AG04450 (cell line): Measurements from ENCODE around the gene HEATR3. TPM values are rescaled to one million over a fixed set of nuclear protein-coding genes. Genes with fewer than 3 reads are reported as not detected.

ENCODE experiments used
- CTCF ChIA-PET: fragments of 300-600, 350-600 bp; formaldehyde crosslinking; extraction: SDS; loops from one replicate; lab custom pipeline; 2022; ENCODE audit warnings: antibody characterized with exemption, inconsistent platforms; lab: Charles Lee
- POLR2A ChIA-PET: fragments of 350-600 bp; formaldehyde crosslinking; extraction: SDS; loops from one replicate; lab custom pipeline; 2021; ENCODE audit warnings: antibody characterized with exemption, inconsistent platforms; lab: Yijun Ruan, JAX
- DNase-seq: peaks from one replicate; pipeline ENCODE4 v3.0.0-alpha.2; 2011; ENCODE audit warnings: low read depth, low spot score
- H3K27ac ChIP-seq: one replicate; pipeline ENCODE4 v1.5.1; 2012; ENCODE audit warnings: low read depth, low read length, control low read depth
- H3K27me3 ChIP-seq: one replicate; pipeline ENCODE4 v1.6.0; 2012; ENCODE audit warnings: low read length; ENCODE audit not compliant: control insufficient read depth, insufficient read depth
- H3K4me3 ChIP-seq: 2 replicates; pipeline ENCODE4 v1.5.1; 2011; ENCODE audit warnings: mild to moderate bottlenecking, low read depth, low read length, control low read depth
- H3K9me3 ChIP-seq: 2 replicates; pipeline ENCODE4 v1.5.1; 2012; ENCODE audit warnings: low read length; ENCODE audit not compliant: control insufficient read depth, insufficient read depth
- polyA plus RNA-seq: library from polyadenylated mRNA; depleted of rRNA; stranded (reverse); fragments of >200 nt; gene quantifications from 2 replicates; pipeline ENCODE4 v1.2.3, GENCODE V29; 2011; rRNA removed
- small RNA-seq: library from RNA; depleted of rRNA; stranded (forward); fragments of <200 nt; gene quantifications from one replicate; pipeline ENCODE3, GENCODE V24; 2012; ENCODE audit warnings: low read depth; ENCODE audit not compliant: insufficient read length
- TF ChIP-seq, protein P1 (sequence below): IDR thresholded peaks from 2 replicates; pipeline ENCODE4 v1.5.1; 2011; ENCODE audit warnings: low read depth, low read length, control low read depth, inconsistent platforms

HEATR3 gene
- polyA plus RNA-seq, 1 experiment: 17.1 TPM

GRCh38 chr16:50155925-50156324 lies 90.2 kb downstream of the HEATR3 start:
- H3K27me3 ChIP-seq: no peaks in the 10 kb centered on the region
- TF ChIP-seq, protein P1, sequence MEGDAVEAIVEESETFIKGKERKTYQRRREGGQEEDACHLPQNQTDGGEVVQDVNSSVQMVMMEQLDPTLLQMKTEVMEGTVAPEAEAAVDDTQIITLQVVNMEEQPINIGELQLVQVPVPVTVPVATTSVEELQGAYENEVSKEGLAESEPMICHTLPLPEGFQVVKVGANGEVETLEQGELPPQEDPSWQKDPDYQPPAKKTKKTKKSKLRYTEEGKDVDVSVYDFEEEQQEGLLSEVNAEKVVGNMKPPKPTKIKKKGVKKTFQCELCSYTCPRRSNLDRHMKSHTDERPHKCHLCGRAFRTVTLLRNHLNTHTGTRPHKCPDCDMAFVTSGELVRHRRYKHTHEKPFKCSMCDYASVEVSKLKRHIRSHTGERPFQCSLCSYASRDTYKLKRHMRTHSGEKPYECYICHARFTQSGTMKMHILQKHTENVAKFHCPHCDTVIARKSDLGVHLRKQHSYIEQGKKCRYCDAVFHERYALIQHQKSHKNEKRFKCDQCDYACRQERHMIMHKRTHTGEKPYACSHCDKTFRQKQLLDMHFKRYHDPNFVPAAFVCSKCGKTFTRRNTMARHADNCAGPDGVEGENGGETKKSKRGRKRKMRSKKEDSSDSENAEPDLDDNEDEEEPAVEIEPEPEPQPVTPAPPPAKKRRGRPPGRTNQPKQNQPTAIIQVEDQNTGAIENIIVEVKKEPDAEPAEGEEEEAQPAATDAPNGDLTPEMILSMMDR: no peak
- no peak overlapping the region for H3K27ac ChIP-seq
- peak overlapping the region; percentile 76 for H3K4me3 ChIP-seq
- H3K9me3 ChIP-seq: no peaks in the 10 kb centered on the region
- ChIA-PET POLR2A (no interaction called here), CTCF (interaction anchor here (0.6 to 3.5 kb wide), 3 partner anchors 11 to 199 kb away, joined by 3 to 28 read pairs (median 7); no protein-coding TSS in a partner anchor)
- DNase-seq: no peak

Small RNA genes lying within 50 kb of the gene (small RNA-seq; reads per million reads assigned to genes)
- gene RF00017 (not detected), gene RF00156 (not detected), gene RNY4P3 (1.3 reads per million), gene RPL10P14 (not detected)

Other genes starting within 250 kb of the HEATR3 start
- gene ZNF423, start 209.9 kb upstream of the HEATR3 start, polyA plus RNA-seq: 0.06 and 0.11 TPM in 2 replicates
- 22.4 and 33.0 TPM in 2 replicates for gene CNEP1R1, start 40.7 kb upstream of the HEATR3 start, polyA plus RNA-seq
- gene TENT4B, start 87.3 kb downstream of the HEATR3 start, polyA plus RNA-seq: 6.0 and 8.9 TPM in 2 replicates
- gene ADCY7, start 200.6 kb downstream of the HEATR3 start, polyA plus RNA-seq: 8.5 and 9.7 TPM in 2 replicates